Endothelial cell of umbilical vein (primary cell): ENCODE results near the gene SDHB. TPM values are rescaled to one million over a fixed set of nuclear protein-coding genes. Genes with fewer than 3 reads are reported as not detected.

ENCODE experiments used
- BruUV-seq: library from RNA; stranded (reverse); fragments of 400-500 nt; replicated peaks from 2 replicates; lab custom pipeline; 2021; lab: Mats Ljungman, UMichigan
- CTCF ChIA-PET: fragments of 300-600, 350-600 bp; sonication (Branson Sonifier 250); formaldehyde crosslinking; loops from one replicate; lab custom pipeline; 2021; ENCODE audit warnings: antibody characterized with exemption, inconsistent platforms; lab: Charles Lee
- POLR2A ChIA-PET: fragments of 300-600, 350-600 bp; sonication (Branson Sonifier 250); formaldehyde crosslinking; loops from one replicate; lab custom pipeline; 2021; ENCODE audit warnings: antibody characterized with exemption, inconsistent platforms; lab: Charles Lee
- DNase-seq: peaks from one replicate; pipeline ENCODE4 v3.0.0-alpha.2; 2011; ENCODE audit warnings: low read depth, low spot score
- FAIRE-seq: peaks from 2 replicates; lab custom pipeline; 2011; peaks lifted over from hg19 to GRCh38; lab: Jason Lieb, UNC
- H2AFZ ChIP-seq: 2 replicates; pipeline ENCODE4 v1.6.0; 2012; ENCODE audit warnings: low read depth, low read length, control low read depth, inconsistent platforms
- H3K27ac ChIP-seq: 2 replicates; pipeline ENCODE4 v1.5.1; 2011; ENCODE audit warnings: low read depth, mild to moderate bottlenecking, control low read depth, low read length, moderate library complexity; ENCODE audit not compliant: insufficient read depth
- H3K27me3 ChIP-seq, 2 experiments: 2 replicates each; pipeline versions ENCODE4 v1.6.0 to v1.6.1; 2011; ENCODE audit warnings: low read length in 2 of 2, mixed read lengths in 1 of 2; ENCODE audit not compliant: control insufficient read depth in 2 of 2, insufficient read depth in 2 of 2
- H3K36me3 ChIP-seq, 2 experiments: 2 replicates in 1 of 2; 3 replicates in 1 of 2; pipeline ENCODE4 v1.5.1; 2011; ENCODE audit warnings: low read length in 2 of 2, mild to moderate bottlenecking in 1 of 2, moderate library complexity in 1 of 2; ENCODE audit not compliant: control insufficient read depth in 2 of 2, insufficient read depth in 2 of 2; ENCODE audit errors: extremely low read depth in 1 of 2
- H3K4me1 ChIP-seq: 3 replicates; pipeline ENCODE4 v1.5.1; 2011; ENCODE audit warnings: mild to moderate bottlenecking, low read length; ENCODE audit not compliant: control insufficient read depth, insufficient read depth; ENCODE audit errors: extremely low read depth
- H3K4me2 ChIP-seq: 2 replicates; pipeline ENCODE4 v1.6.1; 2011; ENCODE audit warnings: low read length, control low read depth, mixed read lengths; ENCODE audit not compliant: insufficient read depth
- H3K4me3 ChIP-seq, 3 experiments: fragments of 200-600 bp in 1 of 3; sonication (generic), shearing (Covaris generic) in 1 of 3; replicated peaks in 1 of 3; 2 replicates each; pipeline ENCODE4 v1.5.1; 2011 to 2016; ENCODE audit warnings: control low read depth in 3 of 3, low read length in 3 of 3, mild to moderate bottlenecking in 2 of 3, inconsistent platforms in 1 of 3, low read depth in 1 of 3, moderate library complexity in 1 of 3; ENCODE audit not compliant: insufficient read depth in 1 of 3
- H3K79me2 ChIP-seq: 2 replicates; pipeline ENCODE4 v1.6.0; 2012; ENCODE audit warnings: low read length, inconsistent platforms; ENCODE audit not compliant: control insufficient read depth, insufficient read depth
- H3K9ac ChIP-seq: replicated peaks from 2 replicates; pipeline ENCODE3; 2011; ENCODE audit warnings: low read length, control low read depth; ENCODE audit not compliant: insufficient read depth; ENCODE audit errors: extremely low read depth
- H3K9me1 ChIP-seq: replicated peaks from 3 replicates; pipeline ENCODE4 v1.6.0; 2011; ENCODE audit warnings: mild to moderate bottlenecking, low read length; ENCODE audit not compliant: control insufficient read depth, insufficient read depth; ENCODE audit errors: extremely low read depth
- H3K9me3 ChIP-seq: replicated peaks from 2 replicates; pipeline ENCODE4 v1.5.1; 2012; ENCODE audit warnings: low read length, inconsistent platforms; ENCODE audit not compliant: control insufficient read depth, insufficient read depth
- H4K20me1 ChIP-seq: replicated peaks from 2 replicates; pipeline ENCODE3; 2011; ENCODE audit warnings: mild to moderate bottlenecking, low read length; ENCODE audit not compliant: control insufficient read depth, insufficient read depth; ENCODE audit errors: extremely low read depth
- CTCF ChIP-seq, 2 donors: IDR thresholded peaks; 1 replicate in 1 of 2; 2 replicates in 1 of 2; pipeline ENCODE4 v1.5.1; 2011; ENCODE audit warnings: low read length in 2 of 2, mild to moderate bottlenecking in 2 of 2, moderate library complexity in 2 of 2, control low read depth in 1 of 2, inconsistent platforms in 1 of 2, low read depth in 1 of 2; ENCODE audit not compliant: insufficient read depth in 1 of 2; ENCODE audit errors: extremely low read depth in 1 of 2
- EZH2 ChIP-seq: IDR thresholded peaks from 2 replicates; pipeline ENCODE4 v1.6.1; 2012; ENCODE audit warnings: borderline replicate concordance, low read depth, mild to moderate bottlenecking, moderate library complexity, low read length, inconsistent platforms; ENCODE audit not compliant: severe bottlenecking
- FOS ChIP-seq: IDR thresholded peaks from 2 replicates; pipeline ENCODE4 v1.6.1; 2011; ENCODE audit warnings: mild to moderate bottlenecking, low read length, moderate library complexity, borderline replicate concordance; ENCODE audit not compliant: insufficient read depth
- GATA2 ChIP-seq: IDR thresholded peaks from 2 replicates; pipeline ENCODE4 v1.7.0; 2011; ENCODE audit warnings: low read depth, mild to moderate bottlenecking, moderate library complexity, mixed read lengths, low read length; ENCODE audit not compliant: insufficient read length, insufficient read depth
- JUN ChIP-seq: IDR thresholded peaks from 2 replicates; pipeline ENCODE4 v1.6.1; 2011; ENCODE audit warnings: borderline replicate concordance, low read depth; ENCODE audit not compliant: insufficient read length, insufficient read depth
- MAX ChIP-seq: IDR thresholded peaks from 2 replicates; pipeline ENCODE4 v1.6.1; 2011; ENCODE audit not compliant: insufficient read depth, insufficient read length
- MYC ChIP-seq: IDR thresholded peaks from one replicate; pipeline ENCODE4 v1.6.1; 2011; ENCODE audit warnings: mild to moderate bottlenecking, low read depth, low read length
- POLR2A ChIP-seq: IDR thresholded peaks from 2 replicates; pipeline ENCODE4 v1.6.1; 2012; ENCODE audit warnings: low read depth, mild to moderate bottlenecking, control low read depth, low read length
- POLR2AphosphoS5 ChIP-seq: IDR thresholded peaks from 2 replicates; pipeline ENCODE4 v1.6.1; 2012; ENCODE audit warnings: low read depth, mild to moderate bottlenecking, control low read depth, low read length, moderate library complexity; ENCODE audit not compliant: insufficient read depth
- dilution Hi-C: fragments of 300-500 bp; cut with MboI; formaldehyde crosslinking; loops from one replicate; pipeline ENCODE4 v1.15.0; 2019; ENCODE audit warnings: low sequenced_read_pairs; ENCODE audit not compliant: extremely low pct_ligation_motif_present
- intact Hi-C: fragments of 100-400 bp; cut with micrococcal nuclease; formaldehyde crosslinking; loops from one replicate; pipeline ENCODE4 v1.10.0; 2022
- polyA plus RNA-seq, 4 experiments: library from polyadenylated mRNA; depleted of rRNA in 3 of 4; stranded (reverse) in 3 of 4; unstranded in 1 of 4; fragments of >200 nt; gene quantifications; 2 replicates each; pipeline versions ENCODE4 v1.2.1 to v1.2.3, GENCODE V29; 2011 to 2012; ENCODE audit warnings: missing spikeins in 1 of 4
- total RNA-seq: library from RNA; stranded (reverse); gene quantifications from 2 replicates; pipeline ENCODE4 v1.2.3, GENCODE V29; 2021

SDHB gene
- total and polyA plus RNA-seq, 2 donors (not counting 3 experiments of a cell fraction or from before 2014, with no cell fraction given), result 96.2 to 98.1 TPM

GRCh38 chr1:16970132-16970910 is 83.5 kb downstream of the SDHB start:
- H2AFZ ChIP-seq, result no peak overlapping the region
- peaks cover 0 to 16% of the 10 kb centered on the region in 2 experiments for H3K36me3 ChIP-seq
- DNase-seq, result no peak
- no peak for FAIRE-seq
- no TSS peak for BruUV-seq
- H3K9me3 ChIP-seq, result no peaks in the 10 kb centered on the region
- intact Hi-C loops, result no loop called here
- no peak overlapping the region for H3K27ac ChIP-seq
- no peaks in the 10 kb centered on the region for H4K20me1 ChIP-seq
- no peaks in the 10 kb centered on the region for H3K9me1 ChIP-seq
- H3K9ac ChIP-seq, result no peak overlapping the region
- no peak overlapping the region for H3K4me3 ChIP-seq
- peaks cover 11% of the 10 kb centered on the region for H3K4me1 ChIP-seq
- TF ChIP-seq MAX (no peak), JUN (no peak), EZH2 (no peak), GATA2 (no peak), FOS (no peak), MYC (no peak), POLR2AphosphoS5 (no peak), POLR2A (no peak), CTCF (IDR thresholded peaks at IDR 0.05; ENCODE audit: extremely low read depth in 1 of 2, insufficient read depth in 1 of 2, low read depth in 1 of 2, low read length in 2 of 2) (no peak)
- ChIA-PET POLR2A (interaction anchor here (0.6 kb wide), 1 partner anchor 58 kb away, joined by 4 read pairs; no protein-coding TSS in a partner anchor), CTCF (interaction anchor here (1.1 to 1.6 kb wide), 2 partner anchors 10 to 15 kb away, joined by 4 to 11 read pairs; no protein-coding TSS in a partner anchor)
- H3K27me3 ChIP-seq, result no peaks in the 10 kb centered on the region
- H3K4me2 ChIP-seq, result no peak overlapping the region
- H3K79me2 ChIP-seq, result no peaks in the 10 kb centered on the region
- dilution Hi-C loops, result no loop called here
